DMS53 (cell line): Measurements from ENCODE around the gene DLG2.

Experiments used
- DNase-seq: peaks from one replicate; lab custom pipeline; 2025; lab: John Stamatoyannopoulos, UW

The DLG2 gene

GRCh38 chr11:84990141-84990540, 637.0 kb downstream of the DLG2 start:
- DNase-seq, result no peak

- peak; percentile 32 for DNase-seq
Observed at GRCh38 chr11:84987686-84988187, 639.4 kb downstream of the DLG2 start.

DNA sequence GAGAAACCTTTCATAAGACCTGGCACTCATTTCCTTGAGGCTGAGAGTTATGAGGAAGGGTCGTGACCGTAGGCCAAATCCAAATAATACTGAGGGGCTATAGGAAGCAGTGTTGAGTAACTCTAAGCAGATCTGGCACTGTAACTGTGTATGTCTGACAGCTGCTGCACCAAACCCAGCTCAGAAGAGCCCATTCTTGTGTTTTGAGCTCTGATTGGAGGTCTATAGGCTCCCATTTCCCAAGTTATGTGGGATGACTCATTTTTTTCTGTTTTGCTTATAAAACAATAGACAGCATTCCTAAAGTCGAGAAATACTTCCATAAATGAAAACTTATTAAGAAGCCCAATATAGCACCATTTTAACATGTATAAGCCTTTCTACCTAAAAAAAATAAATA, 645.8 kb downstream of the DLG2 start:
- DNase-seq, result no peak

- no peak for DNase-seq
Observed at GRCh38 chr11:84969103-84969502, 658.0 kb downstream of the DLG2 start.

DNA sequence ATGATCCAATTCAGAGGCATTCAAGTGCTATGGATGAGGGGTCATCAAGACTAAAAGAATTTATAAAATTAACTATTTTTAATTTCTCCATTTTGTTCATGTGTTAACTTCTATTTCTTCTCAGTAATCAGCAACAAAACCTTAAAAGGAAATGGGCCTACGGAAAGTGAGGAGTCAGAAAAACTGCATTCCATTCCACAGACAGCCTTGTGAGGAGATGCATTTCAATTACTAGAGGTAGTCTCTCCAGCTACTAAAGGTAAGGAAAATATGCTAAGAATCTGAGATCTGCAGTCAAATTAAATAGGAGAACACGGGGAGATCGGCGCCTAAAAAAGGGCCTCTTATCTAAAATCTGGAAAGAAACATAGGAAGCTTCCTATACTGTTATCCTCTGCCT, 661.7 kb downstream of the DLG2 start:
- DNase-seq, result no peak

- DNase-seq, result no peak
Observed at GRCh38 chr11:84963240-84963639, 663.9 kb downstream of the DLG2 start.

DNA sequence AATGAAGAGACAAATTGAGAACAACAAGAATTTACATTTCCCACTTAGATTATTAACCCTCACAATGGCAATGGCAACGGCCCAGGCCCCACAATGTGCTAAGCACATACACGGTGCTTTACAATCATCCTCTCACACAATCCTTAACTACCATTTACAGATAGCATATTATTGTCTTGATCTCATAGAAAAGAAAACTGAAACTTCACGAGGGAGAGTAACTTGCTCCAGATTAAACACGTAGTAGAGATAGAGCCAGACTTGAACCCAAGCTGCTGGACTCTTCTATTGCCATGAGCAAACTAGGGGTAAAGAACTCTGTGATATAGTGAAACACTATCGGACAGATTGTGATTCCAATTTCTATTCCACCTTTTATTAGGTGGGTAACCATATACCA, 665.1 kb downstream of the DLG2 start:
- DNase-seq, result no peak

- DNase-seq, result no peak
Observed at GRCh38 chr11:84958295-84958694, 668.8 kb downstream of the DLG2 start.

DNA sequence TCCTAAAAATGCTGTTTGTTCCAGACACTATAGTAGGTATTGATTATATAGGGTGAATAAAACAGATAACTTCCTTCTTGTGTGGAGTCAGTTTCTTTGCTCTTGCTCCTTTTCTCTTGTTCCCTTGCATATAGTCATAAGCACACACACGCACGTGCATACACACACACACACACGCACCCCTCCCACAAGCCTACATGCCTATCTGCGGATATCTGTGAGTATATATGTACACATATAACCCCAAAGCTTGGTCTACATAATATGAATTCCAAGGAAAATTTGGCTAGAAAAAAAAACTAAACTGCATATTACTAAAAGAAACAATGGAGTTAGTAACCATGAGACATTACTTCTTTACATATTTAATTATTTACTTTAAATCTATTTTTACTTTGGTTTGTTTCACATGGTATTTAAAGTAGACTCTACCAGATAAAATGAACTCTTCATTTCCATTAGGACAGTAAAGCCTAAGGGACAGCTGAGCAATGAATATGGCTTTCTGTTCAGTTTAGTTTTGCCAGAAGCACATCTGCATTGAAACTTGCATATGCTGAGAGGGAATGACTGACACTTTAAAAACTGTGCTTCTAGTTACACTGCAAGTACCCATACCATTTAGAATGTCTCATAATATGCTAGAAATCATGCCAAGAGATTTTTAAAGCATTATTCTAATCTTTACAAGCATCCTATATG, 676.4 kb downstream of the DLG2 start:
- no peak for DNase-seq

DNA sequence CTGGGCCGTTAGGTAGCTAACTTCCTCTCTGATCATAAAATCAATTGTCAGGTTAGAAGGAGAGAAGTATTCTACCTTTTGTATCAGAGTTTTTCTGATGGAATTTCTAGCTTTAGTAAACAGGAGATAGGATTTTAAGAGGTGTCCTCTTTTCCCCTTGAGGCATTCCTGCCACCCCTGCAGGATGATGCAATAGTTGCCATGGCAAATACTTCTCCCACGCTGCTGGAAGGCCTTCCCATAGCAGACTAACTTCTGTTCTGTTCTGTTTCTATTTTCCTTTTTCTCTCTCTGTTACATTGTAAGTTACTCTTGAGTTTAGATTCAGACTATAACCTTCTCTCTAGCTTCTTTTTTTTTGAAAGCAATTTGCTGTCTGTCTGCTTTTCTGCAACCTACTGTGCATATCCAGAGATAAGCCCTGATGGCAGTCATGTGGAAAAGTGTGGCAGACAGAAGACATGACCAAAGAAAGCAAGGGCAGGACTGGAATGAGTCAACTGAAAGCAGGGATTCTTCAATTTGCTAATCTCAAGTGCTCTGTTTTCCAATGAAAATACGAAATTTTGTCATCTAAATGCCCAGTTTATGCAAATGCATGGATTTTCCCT, 679.1 kb downstream of the DLG2 start:
- DNase-seq, result peak; percentile 38

GRCh38 chr11:84947070-84947469, 680.1 kb downstream of the DLG2 start:
- DNase-seq, result no peak

DNA sequence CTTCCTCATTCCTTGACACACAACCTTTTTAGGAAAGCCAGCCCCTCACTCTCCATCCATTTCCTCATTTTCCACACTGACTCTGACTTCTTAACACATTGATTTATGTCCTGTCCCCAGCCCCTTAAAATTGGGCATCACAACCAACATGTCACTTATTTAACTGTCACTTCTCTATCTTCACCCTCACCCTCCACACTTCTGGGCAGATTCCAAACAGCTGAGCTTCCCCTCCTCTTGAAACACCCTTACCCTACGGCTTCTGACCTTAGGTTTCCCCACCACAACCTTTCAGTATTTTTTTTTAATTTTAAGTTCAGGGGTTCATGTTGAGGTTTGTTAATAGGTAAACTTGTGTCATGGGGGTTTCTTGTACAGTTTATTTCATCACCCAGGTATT, 696.3 kb downstream of the DLG2 start:
- no peak for DNase-seq

GRCh38 chr11:84929738-84930137, 697.4 kb downstream of the DLG2 start:
- no peak for DNase-seq

DNA sequence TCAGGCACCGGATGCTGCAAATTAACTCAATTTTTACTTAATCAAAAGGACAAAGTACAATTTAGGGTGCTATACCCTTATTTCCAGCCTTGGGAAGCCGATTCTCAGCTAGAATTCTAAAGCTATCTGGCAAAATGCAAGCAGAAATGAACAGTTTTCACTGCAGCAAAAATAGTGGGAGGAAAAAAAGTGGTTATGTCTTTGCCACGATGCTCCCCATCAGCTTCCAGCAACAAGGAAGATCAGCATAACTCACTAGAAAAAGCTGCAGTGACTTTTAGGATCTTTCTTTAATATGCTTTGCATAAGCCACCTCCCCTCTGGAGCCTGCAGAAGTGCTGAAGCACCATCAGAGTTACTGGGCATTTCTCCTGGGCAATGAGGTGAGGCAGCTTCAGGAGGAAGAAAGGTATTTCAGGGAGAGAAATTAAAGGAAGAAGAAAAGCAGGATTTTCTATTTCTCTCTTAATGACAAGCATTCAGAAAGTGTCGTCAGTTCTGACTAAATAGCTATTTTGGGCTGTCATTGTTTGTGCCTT, 702.9 kb downstream of the DLG2 start:
- no peak for DNase-seq

- DNase-seq, result no peak
Observed at GRCh38 chr11:84923489-84923888, 703.7 kb downstream of the DLG2 start.

DNA sequence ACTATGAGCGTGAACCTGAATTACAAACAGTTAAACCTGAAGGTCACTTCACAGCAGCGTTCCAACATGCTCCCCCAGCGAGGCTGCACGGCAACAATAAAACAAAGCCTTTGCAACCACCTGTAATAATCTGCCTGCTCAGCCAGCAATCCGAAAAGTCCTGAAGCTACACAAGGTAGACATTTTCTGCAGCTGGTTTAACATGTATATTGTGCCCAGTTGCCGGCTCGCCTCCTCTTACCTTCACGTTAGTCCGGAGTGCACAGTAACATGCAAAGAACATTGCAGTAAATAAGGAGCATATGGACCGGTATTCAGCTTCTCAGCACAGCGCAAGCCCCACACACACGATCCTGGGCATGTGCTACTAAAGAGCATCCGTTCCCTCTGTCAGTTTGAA, 704.3 kb downstream of the DLG2 start:
- no peak for DNase-seq

DNA sequence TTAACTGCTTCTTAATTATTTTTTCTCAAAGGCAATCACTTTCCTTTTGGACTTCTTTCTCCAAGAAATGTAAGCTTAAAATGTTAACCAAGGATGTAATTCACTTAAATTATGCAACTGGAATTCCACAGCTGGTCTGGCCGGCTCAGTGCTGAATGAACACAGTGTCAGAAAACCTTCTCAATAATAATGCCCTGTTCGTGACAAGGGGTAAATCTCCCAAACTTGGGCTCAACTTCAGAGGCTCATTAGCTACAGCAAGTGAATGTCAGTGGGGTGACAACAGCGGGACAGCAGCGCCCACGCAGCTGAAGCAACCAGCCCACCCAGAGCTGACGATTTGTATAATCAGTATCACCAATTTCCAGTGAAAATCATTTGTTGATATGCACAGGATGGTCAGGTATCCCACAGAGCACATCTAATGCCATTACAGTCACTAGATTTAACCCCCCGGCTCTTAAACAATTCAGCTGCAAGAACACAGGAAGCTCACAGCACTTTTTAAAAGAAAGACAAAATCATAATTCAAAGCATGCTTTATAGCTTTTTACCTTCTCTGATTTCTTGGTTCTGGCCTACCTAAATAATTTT, 704.8 kb downstream of the DLG2 start:
- DNase-seq, result no peak

DNA sequence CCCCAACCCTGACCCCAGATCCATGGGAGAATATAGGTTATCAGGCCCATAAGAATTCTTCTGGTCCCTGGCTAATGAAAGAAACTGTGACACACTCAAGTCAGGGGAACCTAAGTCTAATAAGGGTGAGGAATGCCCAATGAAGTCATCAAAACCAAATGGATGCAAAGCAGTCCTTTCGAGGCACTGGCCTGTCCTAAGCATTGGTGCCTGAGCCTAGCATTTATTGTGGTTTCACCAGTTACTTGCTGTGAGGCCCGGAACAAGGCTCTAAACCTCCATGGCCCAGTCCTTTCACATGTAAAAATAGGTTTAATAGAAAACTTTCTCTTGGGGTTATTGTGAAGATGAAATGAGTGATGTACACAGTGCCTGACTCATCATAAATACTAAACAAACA, 712.6 kb downstream of the DLG2 start:
- no peak for DNase-seq

GRCh38 chr11:84909740-84910139, 717.4 kb downstream of the DLG2 start:
- DNase-seq, result no peak

DNA sequence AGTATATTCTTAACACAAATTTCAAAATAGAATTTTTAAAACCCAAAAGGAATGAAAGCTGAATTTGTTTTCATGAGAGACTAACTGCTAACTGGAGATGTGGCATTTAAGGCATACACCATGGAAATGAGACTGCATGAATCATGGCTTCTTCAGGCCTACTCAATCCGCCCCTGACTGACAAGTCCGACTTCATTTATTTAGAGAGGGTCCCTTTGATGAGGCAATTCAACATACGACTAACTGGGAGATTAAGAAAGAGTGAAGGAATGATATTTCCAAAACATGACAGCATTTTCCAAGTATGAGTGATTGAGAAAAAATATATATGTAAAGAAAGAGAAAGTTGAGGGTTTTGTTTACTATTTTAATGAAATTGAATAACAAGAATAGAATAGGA, 720.1 kb downstream of the DLG2 start:
- DNase-seq, result no peak

DNA sequence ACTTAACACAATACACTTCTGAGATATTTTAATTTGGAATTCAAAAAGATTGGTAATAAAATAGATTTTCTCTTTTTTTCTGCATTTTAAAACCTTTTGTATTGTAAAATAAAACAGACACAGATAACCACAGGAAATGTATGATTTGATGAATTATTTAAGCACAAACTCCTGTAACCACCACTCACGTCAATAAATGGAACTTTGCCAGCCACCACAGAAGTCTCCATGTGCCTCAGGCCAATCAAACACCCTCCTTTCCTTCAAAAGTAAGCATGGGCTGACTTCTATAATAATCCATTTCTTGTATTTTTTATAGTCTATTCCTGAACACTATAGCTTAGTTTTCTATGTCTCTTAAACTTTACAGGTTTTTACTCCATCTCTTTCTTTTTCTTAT, 721.7 kb downstream of the DLG2 start:
- DNase-seq, result no peak

- no peak for DNase-seq
Observed at GRCh38 chr11:84902445-84902844, 724.7 kb downstream of the DLG2 start.

GRCh38 chr11:84901991-84902390, 725.2 kb downstream of the DLG2 start:
- no peak for DNase-seq
